ENCODE measurements around the gene PPP1CA. TPM values are rescaled to one million over a fixed set of nuclear protein-coding genes. Genes with fewer than 3 reads are reported as not detected.

The PPP1CA gene
- total and polyA plus RNA-seq, 12 donors, result 105 to 289 (median 151) TPM

Small RNA genes within 50 kb of the gene (small RNA-seq; reads per million reads assigned to genes)
- gene RN7SKP239 (0 reads per million in 2 donors), gene RNU6-1238P (0 reads per million in 2 donors)

Other genes starting within 250 kb of the PPP1CA start
- 10 to 100 TPM; 32.2 to 73.7 (median 59.0) TPM for gene GRK2, start 135.4 kb downstream of the PPP1CA start, total RNA-seq
- 100 to 1,000 TPM in 1 of 3 donors, 10 to 100 TPM in 2; 26.4 to 159 (median 71.3) TPM for gene GRK2, start 135.4 kb downstream of the PPP1CA start, polyA plus RNA-seq
- 10 to 100 TPM in 8 of 9 donors, 1 to 10 TPM in 1; 9.2 to 52.9 (median 38.6) TPM for gene ANKRD13D, start 112.6 kb downstream of the PPP1CA start, total RNA-seq
- 100 to 1,000 TPM in 1 of 3 donors, 10 to 100 TPM in 1, 1 to 10 TPM in 1; 8.7 to 205 (median 99.8) TPM for gene ANKRD13D, start 112.6 kb downstream of the PPP1CA start, polyA plus RNA-seq
- gene SSH3, start 98.3 kb downstream of the PPP1CA start, total RNA-seq, result 10 to 100 TPM in 8 of 9 donors, 1 to 10 TPM in 1; 5.7 to 31.2 (median 25.0) TPM
- gene SSH3, start 98.3 kb downstream of the PPP1CA start, polyA plus RNA-seq, result 10 to 100 TPM in 2 of 3 donors, 1 to 10 TPM in 1; 4.2 to 35.2 (median 21.8) TPM
- 100 to 1,000 TPM in 4 of 9 donors, 10 to 100 TPM in 5; 60.5 to 166 (median 89.8) TPM for gene POLD4, start 48.3 kb downstream of the PPP1CA start, total RNA-seq
- 100 to 1,000 TPM in 2 of 3 donors, 10 to 100 TPM in 1; 13.0 to 130 (median 110) TPM for gene POLD4, start 48.3 kb downstream of the PPP1CA start, polyA plus RNA-seq
- 10 to 100 TPM in 1 of 9 donors, 1 to 10 TPM in 5, under 1 TPM in 3; 0.17 to 11.7 (median 2.9) TPM for gene CLCF1, start 28.3 kb downstream of the PPP1CA start, total RNA-seq
- 10 to 100 TPM in 1 of 3 donors, 1 to 10 TPM in 2; 2.8 to 16.1 (median 5.6) TPM for gene CLCF1, start 28.3 kb downstream of the PPP1CA start, polyA plus RNA-seq
- gene RAD9A, start 9.9 kb downstream of the PPP1CA start, total RNA-seq, result 10 to 100 TPM in 7 of 9 donors, 1 to 10 TPM in 2; 7.6 to 29.0 (median 13.1) TPM
- gene RAD9A, start 9.9 kb downstream of the PPP1CA start, polyA plus RNA-seq, result 10 to 100 TPM in 2 of 3 donors, 1 to 10 TPM in 1; 5.4 to 57.7 (median 36.2) TPM
- gene TBC1D10C, start 2.2 kb upstream of the PPP1CA start, total RNA-seq, result 1 to 10 TPM in 6 of 9 donors, under 1 TPM in 2, not detected in 1; 0.28 to 9.1 (median 3.6) TPM
- gene TBC1D10C, start 2.2 kb upstream of the PPP1CA start, polyA plus RNA-seq, result 10 to 100 TPM in 1 of 3 donors, 1 to 10 TPM in 1, under 1 TPM in 1; 0.35 to 16.5 (median 4.6) TPM
- gene CARNS1, start 13.8 kb upstream of the PPP1CA start, total RNA-seq, result under 1 TPM in 8 of 9 donors, not detected in 1; 0.10 to 0.80 (median 0.30) TPM
- under 1 TPM; 0.37 to 0.56 (median 0.51) TPM for gene CARNS1, start 13.8 kb upstream of the PPP1CA start, polyA plus RNA-seq
- gene RPS6KB2, start 26.6 kb upstream of the PPP1CA start, total RNA-seq, result 10 to 100 TPM; 37.4 to 96.6 (median 47.0) TPM
- gene RPS6KB2, start 26.6 kb upstream of the PPP1CA start, polyA plus RNA-seq, result 100 to 1,000 TPM in 1 of 3 donors, 10 to 100 TPM in 2; 36.6 to 111 (median 78.6) TPM
- 1 to 10 TPM; 1.2 to 7.5 (median 3.9) TPM for gene PTPRCAP, start 35.8 kb upstream of the PPP1CA start, total RNA-seq
- gene PTPRCAP, start 35.8 kb upstream of the PPP1CA start, polyA plus RNA-seq, result 10 to 100 TPM in 1 of 3 donors, 1 to 10 TPM in 1, under 1 TPM in 1; 0.57 to 13.4 (median 8.0) TPM
- gene CORO1B, start 41.6 kb upstream of the PPP1CA start, total RNA-seq, result 100 to 1,000 TPM in 5 of 9 donors, 10 to 100 TPM in 4; 65.1 to 142 (median 102) TPM
- gene CORO1B, start 41.6 kb upstream of the PPP1CA start, polyA plus RNA-seq, result 100 to 1,000 TPM in 2 of 3 donors, 10 to 100 TPM in 1; 28.9 to 159 (median 141) TPM
- gene GPR152, start 50.9 kb upstream of the PPP1CA start, total RNA-seq, result under 1 TPM in 1 of 9 donors, not detected in 8; 0.18 TPM
- not detected for gene GPR152, start 50.9 kb upstream of the PPP1CA start, polyA plus RNA-seq
- 1 to 10 TPM in 5 of 9 donors, under 1 TPM in 3, not detected in 1; 0.28 to 3.8 (median 1.5) TPM for gene CABP4, start 53.5 kb upstream of the PPP1CA start, total RNA-seq
- gene CABP4, start 53.5 kb upstream of the PPP1CA start, polyA plus RNA-seq, result 1 to 10 TPM in 2 of 3 donors, under 1 TPM in 1; 0.31 to 2.1 (median 1.1) TPM
- gene TMEM134, start 67.4 kb upstream of the PPP1CA start, total RNA-seq, result 100 to 1,000 TPM in 3 of 9 donors, 10 to 100 TPM in 6; 32.3 to 257 (median 96.8) TPM
- gene TMEM134, start 67.4 kb upstream of the PPP1CA start, polyA plus RNA-seq, result 100 to 1,000 TPM in 2 of 3 donors, 10 to 100 TPM in 1; 15.5 to 103 (median 102) TPM
- gene AIP, start 81.2 kb upstream of the PPP1CA start, total RNA-seq, result 100 to 1,000 TPM in 2 of 9 donors, 10 to 100 TPM in 7; 62.0 to 114 (median 74.1) TPM
- 100 to 1,000 TPM in 2 of 3 donors, 10 to 100 TPM in 1; 35.3 to 152 (median 119) TPM for gene AIP, start 81.2 kb upstream of the PPP1CA start, polyA plus RNA-seq
- gene PITPNM1, start 103.5 kb upstream of the PPP1CA start, total RNA-seq, result 100 to 1,000 TPM in 1 of 9 donors, 10 to 100 TPM in 8; 16.4 to 146 (median 45.1) TPM
- 10 to 100 TPM; 42.6 to 70.9 (median 62.1) TPM for gene PITPNM1, start 103.5 kb upstream of the PPP1CA start, polyA plus RNA-seq
- gene CDK2AP2, start 106.3 kb upstream of the PPP1CA start, total RNA-seq, result 100 to 1,000 TPM in 1 of 9 donors, 10 to 100 TPM in 8; 34.0 to 218 (median 50.4) TPM
- gene CDK2AP2, start 106.3 kb upstream of the PPP1CA start, polyA plus RNA-seq, result 100 to 1,000 TPM in 1 of 3 donors, 10 to 100 TPM in 2; 55.4 to 110 (median 85.6) TPM
- gene CABP2, start 121.6 kb upstream of the PPP1CA start, total RNA-seq, result not detected
- not detected for gene CABP2, start 121.6 kb upstream of the PPP1CA start, polyA plus RNA-seq
- gene GSTP1, start 182.0 kb upstream of the PPP1CA start, total RNA-seq, result 1,000 to 10,000 TPM in 1 of 9 donors, 100 to 1,000 TPM in 8; 332 to 1,325 (median 444) TPM
- gene GSTP1, start 182.0 kb upstream of the PPP1CA start, polyA plus RNA-seq, result 100 to 1,000 TPM; 267 to 762 (median 466) TPM
- gene NDUFV1, start 205.1 kb upstream of the PPP1CA start, total RNA-seq, result 100 to 1,000 TPM; 176 to 439 (median 297) TPM
- gene NDUFV1, start 205.1 kb upstream of the PPP1CA start, polyA plus RNA-seq, result 100 to 1,000 TPM in 2 of 3 donors, 10 to 100 TPM in 1; 84.2 to 231 (median 227) TPM
- 10 to 100 TPM in 2 of 9 donors, 1 to 10 TPM in 7; 2.4 to 40.6 (median 7.2) TPM for gene NUDT8, start 228.1 kb upstream of the PPP1CA start, total RNA-seq
- gene NUDT8, start 228.1 kb upstream of the PPP1CA start, polyA plus RNA-seq, result 10 to 100 TPM in 1 of 3 donors, 1 to 10 TPM in 2; 1.9 to 14.0 (median 8.0) TPM
- gene TBX10, start 237.9 kb upstream of the PPP1CA start, total RNA-seq, result not detected
- not detected for gene TBX10, start 237.9 kb upstream of the PPP1CA start, polyA plus RNA-seq
- under 1 TPM in 1 of 9 donors, not detected in 8; 0.06 TPM for gene ACY3, start 248.9 kb upstream of the PPP1CA start, total RNA-seq
- under 1 TPM in 1 of 3 donors, not detected in 2; 0.32 TPM for gene ACY3, start 248.9 kb upstream of the PPP1CA start, polyA plus RNA-seq